Amniotic stem cell (primary cell): ENCODE measurements around the gene OPCML.

Experiments used
- DNase-seq: peaks from one replicate; lab custom pipeline; 2025; lab: John Stamatoyannopoulos, UW

Gene OPCML

GRCh38 chr11:132669949-132670348, 862.4 kb downstream of the OPCML start:
- no peak for DNase-seq

- DNase-seq = no peak
Observed at GRCh38 chr11:132665205-132665604, 867.1 kb downstream of the OPCML start.

- DNase-seq = no peak
Observed at GRCh38 chr11:132658696-132659095, 873.6 kb downstream of the OPCML start.

GRCh38 chr11:132658004-132658403, 874.3 kb downstream of the OPCML start:
- no peak for DNase-seq

GRCh38 chr11:132655187-132655855, 877.0 kb downstream of the OPCML start:
- no peak for DNase-seq

- no peak for DNase-seq
Observed at GRCh38 chr11:132653237-132653636, 879.1 kb downstream of the OPCML start.

- DNase-seq = no peak
Observed at GRCh38 chr11:132650969-132651720, 881.2 kb downstream of the OPCML start.

- no peak for DNase-seq
Observed at GRCh38 chr11:132649277-132649676, 883.0 kb downstream of the OPCML start.

GRCh38 chr11:132648851-132649250, 883.5 kb downstream of the OPCML start:
- DNase-seq = no peak

- DNase-seq = no peak
Observed at GRCh38 chr11:132646890-132647289, 885.4 kb downstream of the OPCML start.

- DNase-seq = no peak
Observed at GRCh38 chr11:132644520-132645239, 887.6 kb downstream of the OPCML start.

GRCh38 chr11:132643239-132643638, 889.1 kb downstream of the OPCML start:
- no peak for DNase-seq

GRCh38 chr11:132640952-132641351, 891.3 kb downstream of the OPCML start:
- no peak for DNase-seq

GRCh38 chr11:132639986-132640385, 892.3 kb downstream of the OPCML start:
- no peak for DNase-seq

- no peak for DNase-seq
Observed at GRCh38 chr11:132639403-132639802, 892.9 kb downstream of the OPCML start.

- no peak for DNase-seq
Observed at GRCh38 chr11:132638423-132638822, 893.9 kb downstream of the OPCML start.

GRCh38 chr11:132636523-132636922, 895.8 kb downstream of the OPCML start:
- no peak for DNase-seq

GRCh38 chr11:132632641-132633124, 899.6 kb downstream of the OPCML start:
- DNase-seq = peak; percentile 95

GRCh38 chr11:132631989-132632388, 900.3 kb downstream of the OPCML start:
- DNase-seq = no peak

- DNase-seq = no peak
Observed at GRCh38 chr11:132627981-132628380, 904.3 kb downstream of the OPCML start.

- DNase-seq = no peak
Observed at GRCh38 chr11:132626446-132626845, 905.9 kb downstream of the OPCML start.

GRCh38 chr11:132623511-132623910, 908.8 kb downstream of the OPCML start:
- DNase-seq = no peak
